ENCODE measurements around the gene TMEM254. TPM values are rescaled to one million over a fixed set of nuclear protein-coding genes. Genes with fewer than 3 reads are reported as not detected.

Gene TMEM254
- total and polyA plus RNA-seq, 4 donors = 15.6 to 46.9 (median 36.0) TPM

DNA sequence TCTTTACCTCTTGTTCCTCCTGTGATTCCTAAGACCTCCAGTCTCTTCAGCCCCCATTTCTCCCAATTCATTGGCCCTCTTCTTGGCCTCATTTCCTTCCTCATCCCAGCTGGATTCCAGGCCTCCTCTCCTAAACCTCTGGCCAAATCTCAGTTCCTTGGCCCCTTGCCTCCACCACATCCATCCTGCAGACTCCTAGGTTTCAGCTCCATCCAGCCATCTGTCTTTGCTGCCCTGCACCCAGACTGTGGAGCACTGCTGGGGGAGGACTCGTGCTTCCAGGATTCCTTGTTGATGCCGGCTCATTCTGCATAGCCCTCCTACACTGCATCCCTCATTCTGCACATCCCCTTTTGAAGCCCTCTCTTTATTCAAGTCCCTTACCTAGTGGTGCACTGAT, 60.8 kb downstream of the TMEM254 start:
- Histone ChIP-seq H3K27ac (ENCODE audit: low read depth, low read length) (no peak overlapping the region), H3K4me1 (ENCODE audit: control insufficient read depth, insufficient read depth, low read length) (peaks cover 20% of the 10 kb centered on the region), H3K9me3 (ENCODE audit: control insufficient read depth, insufficient read depth, low read length) (no peaks in the 10 kb centered on the region), H3K36me3 (ENCODE audit: control insufficient read depth, insufficient read depth, low read length) (no peaks in the 10 kb centered on the region), H3K27me3 (ENCODE audit: control insufficient read depth, insufficient read depth, low read length) (peaks cover 5% of the 10 kb centered on the region), H3K4me3 (ENCODE audit: low read depth, low read length) (no peak overlapping the region)
- no CpG with 5 or more reads among the region's 2 CpGs for WGBS (ENCODE audit: insufficient coverage)
- DNase-seq (ENCODE audit: low read depth in 4 of 6, low spot score in 6 of 6) = no peak

- H3K27ac ChIP-seq (ENCODE audit: low read depth, low read length) = no peak overlapping the region
- peaks cover 12% of the 10 kb centered on the region for H3K27me3 ChIP-seq (ENCODE audit: control insufficient read depth, insufficient read depth, low read length)
- no peak overlapping the region for H3K4me3 ChIP-seq (ENCODE audit: low read depth, low read length)
- no peak for DNase-seq (ENCODE audit: low read depth in 4 of 6, low spot score in 6 of 6)
- no peaks in the 10 kb centered on the region for H3K36me3 ChIP-seq (ENCODE audit: control insufficient read depth, insufficient read depth, low read length)
- H3K9me3 ChIP-seq (ENCODE audit: control insufficient read depth, insufficient read depth, low read length) = no peaks in the 10 kb centered on the region
- H3K4me1 ChIP-seq (ENCODE audit: control insufficient read depth, insufficient read depth, low read length) = peaks cover 27% of the 10 kb centered on the region
- 96% methylated on average over 7 of the region's 7 CpGs for WGBS (ENCODE audit: insufficient coverage)
Measured at GRCh38 chr10:80140251-80140650, 61.8 kb downstream of the TMEM254 start.

DNA sequence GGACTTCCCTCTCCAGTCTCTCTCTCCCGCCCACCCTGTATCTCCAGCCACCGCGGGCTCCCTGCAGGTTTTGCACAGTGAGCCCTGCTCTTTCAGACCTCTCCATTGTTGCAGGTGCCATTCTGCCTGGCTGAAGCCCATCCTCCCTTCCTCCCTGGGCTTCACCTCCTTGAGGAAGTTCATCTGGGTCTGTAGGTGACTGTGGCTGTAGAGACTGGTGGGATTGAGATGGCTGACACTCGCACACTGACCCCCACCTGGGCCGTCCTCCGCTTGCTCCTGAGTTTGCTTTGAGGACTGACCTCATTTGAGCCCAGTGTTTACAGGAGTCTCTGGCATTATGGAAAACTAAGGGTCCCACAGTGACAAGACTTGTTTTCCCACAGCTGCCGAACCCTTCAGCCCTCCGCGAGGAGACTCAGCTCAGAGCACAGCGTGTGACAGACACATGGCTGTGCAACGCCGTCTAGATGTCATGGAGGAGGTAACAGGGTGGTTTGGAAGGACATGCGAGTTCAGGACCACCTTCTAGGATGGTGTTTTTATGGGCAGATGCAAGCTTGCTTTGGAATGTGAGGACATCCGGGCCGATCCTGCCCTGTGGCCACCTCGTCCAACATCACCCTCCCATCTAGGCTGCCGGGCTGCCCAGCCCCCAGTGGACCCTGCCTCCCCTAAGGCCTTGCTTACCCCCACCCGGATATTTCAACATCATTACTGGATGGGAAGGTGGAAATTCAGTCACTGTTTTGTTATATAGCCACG, 63.4 kb downstream of the TMEM254 start:
- Histone ChIP-seq H3K4me1 (ENCODE audit: control insufficient read depth, insufficient read depth, low read length) (peaks cover 24% of the 10 kb centered on the region), H3K36me3 (ENCODE audit: control insufficient read depth, insufficient read depth, low read length) (no peaks in the 10 kb centered on the region), H3K27ac (ENCODE audit: low read depth, low read length) (no peak overlapping the region), H3K9me3 (ENCODE audit: control insufficient read depth, insufficient read depth, low read length) (no peaks in the 10 kb centered on the region), H3K27me3 (ENCODE audit: control insufficient read depth, insufficient read depth, low read length) (peaks cover 12% of the 10 kb centered on the region), H3K4me3 (ENCODE audit: low read depth, low read length) (no peak overlapping the region)
- WGBS (ENCODE audit: insufficient coverage) = 73% methylated on average over 13 of the region's 19 CpGs
- DNase-seq (ENCODE audit: low read depth in 4 of 6, low spot score in 6 of 6) = no peak

Other genes with a start within 250 kb of the TMEM254 start
- gene SFTPD, start 129.6 kb upstream of the TMEM254 start, total RNA-seq = 1 to 10 TPM in 1 of 2 donors, under 1 TPM in 1; 0.59 to 1.1 TPM
- 1 to 10 TPM; 2.6 to 2.8 TPM for gene SFTPD, start 129.6 kb upstream of the TMEM254 start, polyA plus RNA-seq (ENCODE audit: insufficient read length in 2 of 2)
- gene PLAC9, start 54.1 kb downstream of the TMEM254 start, total RNA-seq = 10 to 100 TPM in 1 of 2 donors, 1 to 10 TPM in 1; 7.6 to 81.7 TPM
- gene PLAC9, start 54.1 kb downstream of the TMEM254 start, polyA plus RNA-seq (ENCODE audit: insufficient read length in 2 of 2) = 10 to 100 TPM; 20.5 to 36.4 TPM
- 10 to 100 TPM; 22.8 to 88.8 TPM for gene ANXA11, start 126.9 kb downstream of the TMEM254 start, total RNA-seq
- 10 to 100 TPM; 19.0 to 28.9 TPM for gene ANXA11, start 126.9 kb downstream of the TMEM254 start, polyA plus RNA-seq (ENCODE audit: insufficient read length in 2 of 2)
- under 1 TPM; 0.44 to 0.50 TPM for gene MAT1A, start 211.0 kb downstream of the TMEM254 start, total RNA-seq
- gene MAT1A, start 211.0 kb downstream of the TMEM254 start, polyA plus RNA-seq (ENCODE audit: insufficient read length in 2 of 2) = under 1 TPM; 0.39 to 0.70 TPM